Measurements from ENCODE around the gene RPUSD2.

- no peak for TF ChIP-seq CTCF (conservative IDR thresholded peaks at IDR 0.05)
- TF ChIP-seq EZH2 (IDR thresholded peaks at IDR 0.05; ENCODE audit: low read depth): no peak
Observed at GRCh38 chr15:40563426-40563825, 5.7 kb upstream of the RPUSD2 start.

Data from PC-9 (cell line).